ENCODE measurements around the gene TBC1D16. TPM values are rescaled to one million over a fixed set of nuclear protein-coding genes. Genes with fewer than 3 reads are reported as not detected.

Gene TBC1D16
- total RNA-seq, 4 donors from 2014 or later = 26.5 to 44.3 (median 36.3) TPM

GRCh38 chr17:79915850-79916430 is 119.7 kb downstream of the TBC1D16 start:
- no peak for ATAC-seq
- no peak overlapping the region for H3K27ac ChIP-seq
- H3K27me3 ChIP-seq = peaks cover 78% of the 10 kb centered on the region
- no peaks in the 10 kb centered on the region for H3K36me3 ChIP-seq
- H3K9me3 ChIP-seq = no peaks in the 10 kb centered on the region
- H3K4me3 ChIP-seq = no peak overlapping the region
- 10 to 27% methylated on average over 4 to 6 of the region's 23 CpGs for WGBS, 2 donors (ENCODE audit: low coverage in 1 of 2)
- H3K4me1 ChIP-seq = peaks cover 0 to 17% (median 3%) of the 10 kb centered on the region in 3 donors
- no peak for TF ChIP-seq POLR2A (IDR thresholded peaks at IDR 0.05)
- TF ChIP-seq CTCF (IDR thresholded peaks at IDR 0.05) = peak in 3 of 4 experiments; percentile 21 to 42 (median 35)

GRCh38 chr17:79914813-79915740 is 120.6 kb downstream of the TBC1D16 start:
- TF ChIP-seq CTCF (IDR thresholded peaks at IDR 0.05) = no peak
- no peak for TF ChIP-seq POLR2A (IDR thresholded peaks at IDR 0.05)
- no peak for TF ChIP-seq POLR2AphosphoS5 (IDR thresholded peaks at IDR 0.05)
- no peak for TF ChIP-seq EP300 (IDR thresholded peaks at IDR 0.05)
- H3K4me1 ChIP-seq = peaks cover 0 to 17% (median 3%) of the 10 kb centered on the region in 3 donors
- WGBS, 2 donors (ENCODE audit: low coverage in 1 of 2) = 43 to 81% methylated on average over 5 to 8 of the region's 19 CpGs
- H3K36me3 ChIP-seq = no peaks in the 10 kb centered on the region
- ATAC-seq = no peak
- no peak overlapping the region for H3K27ac ChIP-seq
- H3K9me3 ChIP-seq = no peaks in the 10 kb centered on the region
- H3K27me3 ChIP-seq = peaks cover 74% of the 10 kb centered on the region
- no peak overlapping the region for H3K4me3 ChIP-seq

- H3K36me3 ChIP-seq = no peaks in the 10 kb centered on the region
- WGBS, 2 donors (ENCODE audit: low coverage in 1 of 2) = 80 to 86% methylated on average over 5 to 9 of the region's 20 CpGs
- ATAC-seq = no peak
- TF ChIP-seq CTCF (IDR thresholded peaks at IDR 0.05) (no peak), EP300 (IDR thresholded peaks at IDR 0.05) (no peak), POLR2AphosphoS5 (IDR thresholded peaks at IDR 0.05) (no peak), POLR2A (IDR thresholded peaks at IDR 0.05) (no peak)
- peaks cover 0 to 10% (median 3%) of the 10 kb centered on the region in 3 donors for H3K4me1 ChIP-seq
- H3K27me3 ChIP-seq = peaks cover 68% of the 10 kb centered on the region
- no peak overlapping the region for H3K27ac ChIP-seq
- H3K9me3 ChIP-seq = no peaks in the 10 kb centered on the region
- H3K4me3 ChIP-seq = no peak overlapping the region
Observed at GRCh38 chr17:79913896-79914812, 121.5 kb downstream of the TBC1D16 start.

- TF ChIP-seq POLR2AphosphoS5 (IDR thresholded peaks at IDR 0.05) = no peak
- no peak for TF ChIP-seq CTCF (IDR thresholded peaks at IDR 0.05)
- TF ChIP-seq POLR2A (IDR thresholded peaks at IDR 0.05) = no peak
- TF ChIP-seq EP300 (IDR thresholded peaks at IDR 0.05) = no peak
- peaks cover 66% of the 10 kb centered on the region for H3K27me3 ChIP-seq
- WGBS, 2 donors (ENCODE audit: low coverage in 1 of 2) = 43% methylated on average over 1 of the region's 9 CpGs; no CpG with 5 or more reads in 1 of the 2 donors
- H3K27ac ChIP-seq = no peak overlapping the region
- no peaks in the 10 kb centered on the region for H3K9me3 ChIP-seq
- H3K4me1 ChIP-seq = peaks cover 0 to 3% (median 0%) of the 10 kb centered on the region in 3 donors
- H3K36me3 ChIP-seq = no peaks in the 10 kb centered on the region
- H3K4me3 ChIP-seq = no peak overlapping the region
- no peak for ATAC-seq
Observed at GRCh38 chr17:79913451-79913850, 122.2 kb downstream of the TBC1D16 start.

All from gastroesophageal sphincter (tissue), 4 donors.